IMR-90 (cell line): Measurements from ENCODE around the gene PRKAG2. TPM values are rescaled to one million over a fixed set of nuclear protein-coding genes. Genes with fewer than 3 reads are reported as not detected.
A peak's percentile ranks its signal among the peaks of the same experiment; 100 is the strongest.

ENCODE experiments used
- ATAC-seq: fragments of 200-7000 bp; cut with Tn5 transposase; 2 replicates; pipeline ENCODE4 v1.9.1; 2020; ENCODE audit warnings: low read depth, mild to moderate bottlenecking, moderate library complexity
- BruUV-seq: library from RNA; stranded (reverse); fragments of 400-500 nt; replicated peaks from 2 replicates; lab custom pipeline; 2021; lab: Mats Ljungman, UMichigan
- CTCF ChIA-PET: fragments of 300-600 bp; formaldehyde crosslinking; extraction: SDS; loops from one replicate; lab custom pipeline; 2021; ENCODE audit warnings: antibody characterized with exemption; lab: Yijun Ruan, JAX
- POLR2A ChIA-PET: fragments of 300-600 bp; sonication (Branson Sonifier 250); formaldehyde crosslinking; loops from one replicate; lab custom pipeline; 2022; ENCODE audit warnings: antibody characterized with exemption; ENCODE audit not compliant: unreplicated experiment; lab: Charles Lee
- DNase-seq: peaks from one replicate; pipeline ENCODE4 v3.0.0; 2013
- H2AFZ ChIP-seq: replicated peaks from 2 replicates; pipeline ENCODE3; 2013; ENCODE audit warnings: low read length, mild to moderate bottlenecking; ENCODE audit not compliant: poor library complexity
- H2AK5ac ChIP-seq: 2 replicates; pipeline ENCODE4 v1.6.1; 2013; ENCODE audit warnings: low read depth, low read length, inconsistent platforms
- H2AK9ac ChIP-seq: replicated peaks from 2 replicates; pipeline ENCODE3; 2013; ENCODE audit warnings: mild to moderate bottlenecking, low read depth, low read length, moderate library complexity; ENCODE audit not compliant: poor library complexity
- H2BK120ac ChIP-seq: 2 replicates; pipeline ENCODE4 v1.6.1; 2013; ENCODE audit warnings: low read depth, low read length, inconsistent platforms
- H2BK15ac ChIP-seq: 3 replicates; pipeline ENCODE4 v1.6.1; 2013; ENCODE audit warnings: low read depth, low read length, inconsistent platforms
- H2BK20ac ChIP-seq: 2 replicates; pipeline ENCODE4 v1.6.1; 2013; ENCODE audit warnings: low read depth, mild to moderate bottlenecking, inconsistent platforms, low read length, moderate library complexity
- H2BK5ac ChIP-seq: 2 replicates; pipeline ENCODE4 v1.6.1; 2013; ENCODE audit warnings: mild to moderate bottlenecking, low read depth, low read length, inconsistent platforms; ENCODE audit not compliant: poor library complexity, severe bottlenecking
- H3K14ac ChIP-seq: replicated peaks from 2 replicates; pipeline ENCODE4 v1.6.1; 2013; ENCODE audit warnings: low read depth, low read length, inconsistent platforms
- H3K18ac ChIP-seq: 2 replicates; pipeline ENCODE4 v1.6.1; 2013; ENCODE audit warnings: low read depth, low read length, control low read depth
- H3K23ac ChIP-seq: 2 replicates; pipeline ENCODE4 v1.6.1; 2013; ENCODE audit warnings: low read depth, low read length, inconsistent platforms
- H3K27ac ChIP-seq: 2 replicates; pipeline ENCODE4 v1.5.1; 2013; ENCODE audit warnings: mild to moderate bottlenecking, control low read depth, low read length; ENCODE audit not compliant: insufficient read depth
- H3K27me3 ChIP-seq: 2 replicates; pipeline ENCODE4 v1.6.1; 2013; ENCODE audit warnings: low read length; ENCODE audit not compliant: control insufficient read depth, insufficient read depth
- H3K36me3 ChIP-seq: 2 replicates; pipeline ENCODE4 v1.6.1; 2013; ENCODE audit warnings: low read length, mixed read lengths; ENCODE audit not compliant: control insufficient read depth, insufficient read depth
- H3K4ac ChIP-seq: 2 replicates; pipeline ENCODE4 v1.6.1; 2013; ENCODE audit warnings: low read depth, low read length, inconsistent platforms
- H3K4me1 ChIP-seq: 2 replicates; pipeline ENCODE4 v1.6.1; 2013; ENCODE audit warnings: low read length, mixed read lengths; ENCODE audit not compliant: control insufficient read depth, insufficient read depth
- H3K4me2 ChIP-seq: 2 replicates; pipeline ENCODE4 v1.6.1; 2013; ENCODE audit warnings: low read depth, mild to moderate bottlenecking, control low read depth, low read length, moderate library complexity
- H3K4me3 ChIP-seq: 2 replicates; pipeline ENCODE4 v1.5.1; 2013; ENCODE audit warnings: low read depth, mild to moderate bottlenecking, control low read depth, low read length, moderate library complexity; ENCODE audit not compliant: insufficient read depth
- H3K56ac ChIP-seq: 2 replicates; pipeline ENCODE4 v1.6.1; 2013; ENCODE audit warnings: low read length, inconsistent platforms; ENCODE audit not compliant: insufficient read depth; ENCODE audit errors: extremely low read depth
- H3K79me1 ChIP-seq, 2 experiments: 2 replicates each; pipeline ENCODE4 v1.6.1; 2013; ENCODE audit warnings: low read length in 2 of 2, inconsistent platforms in 1 of 2, low read depth in 1 of 2
- H3K9ac ChIP-seq: 2 replicates; pipeline ENCODE4 v1.6.1; 2013; ENCODE audit warnings: low read depth, low read length, control low read depth
- H3K9me1 ChIP-seq: 2 replicates; pipeline ENCODE4 v1.6.1; 2013; ENCODE audit warnings: low read length, inconsistent platforms; ENCODE audit not compliant: insufficient read depth
- H3K9me3 ChIP-seq: 2 replicates; pipeline ENCODE4 v1.6.1; 2013; ENCODE audit warnings: low read length; ENCODE audit not compliant: control insufficient read depth, insufficient read depth
- H4K20me1 ChIP-seq: 2 replicates; pipeline ENCODE4 v1.6.1; 2013; ENCODE audit warnings: low read length, inconsistent platforms; ENCODE audit not compliant: insufficient read depth
- H4K5ac ChIP-seq: 2 replicates; pipeline ENCODE4 v1.6.1; 2013; ENCODE audit warnings: mild to moderate bottlenecking, low read depth, low read length, control low read depth
- H4K8ac ChIP-seq, 2 experiments: 2 replicates each; pipeline ENCODE4 v1.6.1; 2013; ENCODE audit warnings: low read depth in 2 of 2, low read length in 2 of 2, control low read depth in 1 of 2, inconsistent platforms in 1 of 2
- H4K91ac ChIP-seq: 2 replicates; pipeline ENCODE4 v1.6.1; 2013; ENCODE audit warnings: low read depth, low read length, inconsistent platforms; ENCODE audit not compliant: insufficient read depth
- CEBPB ChIP-seq: IDR thresholded peaks from 2 replicates; pipeline ENCODE4 v1.6.1; 2012; ENCODE audit warnings: low read depth, low read length, improper control_type of control experiment
- CHD1 ChIP-seq: IDR thresholded peaks from 2 replicates; pipeline ENCODE4 v1.6.1; 2012; ENCODE audit warnings: low read depth, low read length, improper control_type of control experiment
- ELK1 ChIP-seq: fragments of 150-350 bp; IDR thresholded peaks from 2 replicates; pipeline ENCODE4 v1.6.1; 2016; ENCODE audit warnings: low read depth, mild to moderate bottlenecking, low read length, moderate library complexity, borderline replicate concordance
- MAFK ChIP-seq: IDR thresholded peaks from 2 replicates; pipeline ENCODE4 v1.6.1; 2012; ENCODE audit warnings: low read depth, low read length, improper control_type of control experiment
- MAZ ChIP-seq: IDR thresholded peaks from 2 replicates; pipeline ENCODE4 v1.6.1; 2012; ENCODE audit warnings: low read depth, mild to moderate bottlenecking, low read length, improper control_type of control experiment, moderate library complexity, borderline replicate concordance
- MXI1 ChIP-seq: IDR thresholded peaks from 2 replicates; pipeline ENCODE4 v1.6.1; 2012; ENCODE audit warnings: low read depth, mild to moderate bottlenecking, low read length, moderate library complexity, borderline replicate concordance
- RCOR1 ChIP-seq: IDR thresholded peaks from 2 replicates; pipeline ENCODE4 v1.6.1; 2012; ENCODE audit warnings: mild to moderate bottlenecking, low read length, improper control_type of control experiment; ENCODE audit not compliant: insufficient replicate concordance
- RFX5 ChIP-seq: IDR thresholded peaks from 2 replicates; pipeline ENCODE4 v1.8.0; 2012; ENCODE audit warnings: low read depth, mild to moderate bottlenecking, low read length, moderate library complexity
- SMC3 ChIP-seq: fragments of 150-350 bp; IDR thresholded peaks from 2 replicates; pipeline ENCODE4 v1.6.1; 2016; ENCODE audit warnings: low read depth, mild to moderate bottlenecking, antibody characterized with exemption, low read length, moderate library complexity
- WGBS, 2 experiments: methylation state at CpG; one replicate each; pipeline versions ENCODE4 v1.1.5 to v1.1.7; 2013; ENCODE audit warnings: missing lambda C conversion rate in 2 of 2; ENCODE audit not compliant: insufficient read length in 1 of 2; ENCODE audit errors: extremely low coverage in 2 of 2; 5-methylcytosine and 5-hydroxymethylcytosine counted together
- dilution Hi-C: fragments of 300-500 bp; cut with HindIII; formaldehyde crosslinking; loops from one replicate; pipeline ENCODE4 v1.14.3; 2018; ENCODE audit warnings: low sequenced_read_pairs; ENCODE audit not compliant: unreplicated experiment
- in situ Hi-C: fragments of 300-500 bp; cut with MboI; formaldehyde crosslinking; loops from 3 replicates; pipeline ENCODE4 v1.14.3; 2019; ENCODE audit warnings: low sequenced_read_pairs, inconsistent platforms, mixed read lengths
- intact Hi-C: fragments of 100-400 bp; cut with micrococcal nuclease; formaldehyde crosslinking; loops from 2 replicates; pipeline ENCODE4 v1.10.0; 2022
- polyA plus RNA-seq, 3 experiments: library from polyadenylated mRNA; depleted of rRNA; stranded (reverse); fragments of >200 nt; gene quantifications; 2 replicates each; pipeline ENCODE4 v1.2.3, GENCODE V29; 2012; ENCODE audit warnings: low replicate concordance in 1 of 3
- total RNA-seq: library from RNA; depleted of rRNA; stranded (reverse); fragments of >200 nt; gene quantifications from 2 replicates; pipeline ENCODE4 v1.2.3, GENCODE V29; 2012

PRKAG2 gene
- total and polyA plus RNA-seq, 2 of the 4 experiments (the other 2 are of a cell fraction): 15.4 to 21.6 TPM

- H3K9ac ChIP-seq: no peak overlapping the region
- ChIA-PET POLR2A (no interaction called here), CTCF (no interaction called here)
- no peak overlapping the region for H2AK5ac ChIP-seq
- TF ChIP-seq CEBPB (no peak), MXI1 (no peak), CHD1 (no peak), MAZ (no peak), RFX5 (no peak), RCOR1 (no peak), ELK1 (no peak), MAFK (no peak), SMC3 (no peak)
- no peaks in the 10 kb centered on the region for H3K27me3 ChIP-seq
- H3K23ac ChIP-seq: no peak overlapping the region
- BruUV-seq: no TSS peak
- in situ Hi-C loops: no loop called here
- dilution Hi-C loops: no loop called here
- no peak for DNase-seq
- no peaks in the 10 kb centered on the region for H3K36me3 ChIP-seq
- no peak overlapping the region for H3K4me3 ChIP-seq
- no peak overlapping the region for H3K27ac ChIP-seq
- H3K79me1 ChIP-seq: peaks cover 0 to 14% of the 10 kb centered on the region in 2 experiments; a peak in 1 of 4 replicates
- no peak overlapping the region for H2BK120ac ChIP-seq
- H3K4ac ChIP-seq: peak overlapping the region; percentile 5; the same call in 1 of the 2 replicates
- H3K9me1 ChIP-seq: peaks cover 9% of the 10 kb centered on the region; the same call in 1 of the 2 replicates
- no peak overlapping the region for H3K18ac ChIP-seq
- H4K5ac ChIP-seq: no peak overlapping the region
- H2AK9ac ChIP-seq: peak overlapping the region; percentile 1
- peaks cover 10% of the 10 kb centered on the region for H3K4me1 ChIP-seq
- H4K20me1 ChIP-seq: no peaks in the 10 kb centered on the region
- no peak for ATAC-seq
- H3K56ac ChIP-seq: no peak overlapping the region
- H2AFZ ChIP-seq: no peak overlapping the region
- H3K4me2 ChIP-seq: no peak overlapping the region
- H2BK5ac ChIP-seq: no peak overlapping the region
- H2BK15ac ChIP-seq: no peak overlapping the region
- H2BK20ac ChIP-seq: no peak overlapping the region
- peaks cover 5% of the 10 kb centered on the region; the same call in 1 of the 2 replicates for H3K9me3 ChIP-seq
- intact Hi-C loops: no loop called here
- no peak overlapping the region for H4K8ac ChIP-seq
- WGBS, 2 experiments: 69% methylated on average over 7 of the region's 12 CpGs; no CpG with 5 or more reads in 1 of the 2 experiments
- H3K14ac ChIP-seq: no peak overlapping the region
- no peak overlapping the region for H4K91ac ChIP-seq
Observed at GRCh38 chr7:151722533-151722932, 154.4 kb downstream of the PRKAG2 start.
